GM19372 (cell line): ENCODE results near the gene UMPS.

Experiments used
- ATAC-seq: cut with Tn5 transposase; IDR thresholded peaks from one replicate; pipeline ENCODE4 v1.9.1; 2021; ENCODE audit warnings: mild to moderate bottlenecking, low read depth, moderate library complexity; ENCODE audit not compliant: unreplicated experiment

UMPS gene

GRCh38 chr3:124761935-124762660 is 31.8 kb downstream of the UMPS start:
- no peak for ATAC-seq

- no peak for ATAC-seq
These were observed 32.4 kb downstream of the UMPS start for GRCh38 chr3:124762661-124763011.

- ATAC-seq = no peak
These were observed 33.0 kb downstream of the UMPS start for GRCh38 chr3:124763206-124763605.

- no peak for ATAC-seq
These were observed 33.5 kb downstream of the UMPS start for GRCh38 chr3:124763644-124764358.

- ATAC-seq = no peak
These were observed 34.5 kb downstream of the UMPS start for GRCh38 chr3:124764746-124765145.

DNA sequence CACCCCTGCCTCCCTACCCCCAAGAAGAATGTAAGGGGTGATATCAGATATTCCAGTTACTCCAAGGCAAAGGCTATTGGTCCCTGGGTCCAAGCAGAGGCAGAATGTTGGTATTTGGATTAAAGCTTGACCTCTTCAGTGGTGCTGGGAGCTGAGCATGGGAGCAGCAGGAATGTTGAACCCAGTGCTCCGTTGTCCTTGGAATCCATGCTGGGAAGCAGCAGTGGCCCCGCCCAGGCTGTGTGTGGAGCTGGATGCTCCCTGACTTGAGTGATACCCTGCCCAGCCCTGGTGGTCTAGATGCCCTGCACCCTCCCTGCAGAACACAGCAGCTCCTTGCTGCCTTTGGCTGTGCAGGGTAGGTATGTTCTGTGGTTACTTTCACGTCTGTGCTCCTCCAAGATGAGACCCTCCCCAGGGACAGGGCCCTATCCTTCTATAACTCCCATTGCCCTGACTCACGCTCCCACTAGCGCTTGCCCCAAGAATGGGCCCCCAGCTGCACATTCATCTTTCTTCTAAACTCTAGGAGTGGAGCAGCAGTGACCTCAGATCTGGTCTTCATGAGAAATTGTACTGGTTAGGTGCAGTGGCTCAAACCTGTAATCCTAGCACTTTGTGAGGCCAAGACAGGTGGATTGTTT is 35.1 kb downstream of the UMPS start:
- no peak for ATAC-seq

DNA sequence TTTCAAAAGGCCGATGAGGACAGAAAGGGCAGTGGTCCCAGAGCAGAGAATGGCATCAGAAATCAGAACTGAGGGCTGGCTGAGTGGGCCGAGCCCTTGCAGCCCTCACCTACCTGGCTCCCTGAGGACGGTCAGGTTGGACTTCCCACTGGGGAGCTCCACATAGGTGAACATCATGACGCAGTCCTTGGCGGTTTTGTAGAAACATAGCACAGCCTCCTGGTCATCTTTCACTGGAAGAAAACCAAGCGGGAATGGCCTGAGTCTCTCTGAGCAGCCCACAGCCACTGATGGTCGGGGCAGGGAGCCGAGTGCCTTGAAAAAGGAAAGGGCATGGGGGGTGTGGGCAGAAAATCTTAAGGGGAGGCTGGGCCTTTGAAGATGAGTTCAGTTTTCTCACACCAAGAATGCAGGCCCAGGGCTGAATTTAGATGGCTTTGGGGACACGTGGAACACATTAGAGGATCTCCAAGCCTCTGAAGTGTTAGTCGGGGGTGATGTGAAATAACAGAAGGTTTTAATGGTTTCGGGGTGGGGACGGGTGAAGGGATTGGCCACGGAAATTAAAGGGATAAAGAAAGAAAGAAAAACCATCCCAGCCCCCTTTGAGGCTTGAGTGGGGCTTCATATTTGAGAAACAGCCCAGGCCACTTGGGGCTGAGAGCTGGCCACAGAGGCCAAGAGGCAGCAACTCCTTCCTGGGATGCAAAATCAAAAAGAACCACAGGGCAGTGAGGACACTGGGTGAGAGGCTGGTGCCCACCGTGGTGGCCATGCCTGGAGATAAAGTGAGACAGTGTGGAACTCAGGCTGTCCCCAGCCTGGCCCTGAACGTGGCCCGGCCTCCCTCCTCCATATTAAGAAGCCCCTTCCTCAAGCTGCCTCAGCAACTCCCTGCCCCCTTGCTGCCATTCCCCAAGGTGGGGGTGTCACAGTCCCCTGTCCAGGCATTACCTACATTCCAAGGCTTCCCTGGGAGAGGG is 36.2 kb downstream of the UMPS start:
- no peak for ATAC-seq

DNA sequence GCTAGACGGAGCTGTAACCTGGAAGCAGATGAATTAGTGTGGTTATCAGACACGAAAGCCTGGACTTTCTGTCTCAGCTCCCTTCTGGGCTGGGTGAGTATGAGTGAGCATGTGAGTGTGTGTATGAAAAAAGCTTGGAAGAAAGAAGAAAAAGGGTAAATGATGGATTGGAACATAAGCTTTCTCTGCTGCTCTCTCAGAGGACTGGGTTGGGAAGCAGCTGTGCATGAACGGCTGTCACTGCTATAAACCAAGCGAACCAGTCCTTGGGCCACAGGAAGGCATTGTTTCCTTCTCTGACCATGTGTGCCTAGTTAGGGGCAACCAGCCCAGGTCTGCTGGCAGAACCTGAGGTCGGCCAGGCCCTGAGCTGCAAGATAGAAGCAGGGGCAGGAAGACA is 37.0 kb downstream of the UMPS start:
- no peak for ATAC-seq

DNA sequence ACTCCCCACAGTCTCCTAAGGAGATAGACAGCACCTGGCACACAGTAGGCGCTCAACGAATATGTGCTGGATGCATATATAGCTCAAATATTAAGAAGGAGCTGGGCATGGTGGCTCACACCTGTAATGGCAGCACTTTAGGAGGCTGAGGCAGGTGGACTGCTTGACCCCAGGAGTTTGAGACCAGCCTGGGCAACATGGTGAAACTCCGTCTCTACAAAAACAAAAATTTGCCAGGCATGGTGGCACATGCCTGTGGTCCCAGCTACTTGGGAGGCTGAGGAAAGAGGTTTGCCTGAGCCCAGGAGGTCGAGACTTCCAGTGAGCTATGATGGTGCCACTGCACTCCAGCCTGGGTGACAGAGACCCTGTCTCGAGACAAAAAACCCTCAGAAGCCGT is 37.4 kb downstream of the UMPS start:
- no peak for ATAC-seq

- ATAC-seq = no peak
These were observed 38.6 kb downstream of the UMPS start for GRCh38 chr3:124768812-124769211.

GRCh38 chr3:124769462-124769861 is 39.2 kb downstream of the UMPS start:
- ATAC-seq = no peak

DNA sequence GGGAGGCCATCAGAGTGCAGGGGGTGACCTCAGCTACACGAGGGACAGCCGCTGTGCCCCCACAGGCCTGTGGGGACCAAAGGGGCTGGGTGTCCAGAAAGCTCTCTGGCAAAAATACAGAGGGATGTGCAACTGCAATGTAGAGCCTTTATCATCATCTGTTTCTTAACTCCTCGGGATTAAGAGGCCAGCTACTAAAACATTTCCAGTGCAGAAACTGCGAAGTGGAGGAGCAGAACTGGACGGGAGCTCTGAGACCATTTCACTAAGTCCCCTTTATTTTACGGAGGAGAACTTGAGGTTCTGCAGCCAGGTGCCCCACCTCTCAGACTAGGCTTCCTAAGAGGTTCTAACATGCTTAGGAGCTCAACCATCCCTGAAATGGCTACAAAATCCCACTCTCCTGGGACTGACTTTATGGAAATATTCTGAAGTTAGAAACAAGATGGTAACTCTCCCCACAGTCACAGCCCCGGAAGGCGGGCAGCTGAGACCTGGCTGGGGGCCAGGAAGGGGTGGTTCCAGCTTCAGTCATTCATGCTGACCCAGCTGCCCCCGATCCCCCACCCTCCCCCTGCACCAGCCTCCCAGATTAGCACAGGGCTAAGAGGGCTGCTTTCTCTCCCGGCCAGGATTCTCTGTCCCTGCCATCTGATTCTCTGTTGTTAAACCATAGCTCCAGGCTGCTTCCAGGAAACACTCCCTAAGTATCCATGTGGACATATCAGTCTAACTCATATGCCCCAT is 40.3 kb downstream of the UMPS start:
- ATAC-seq = no peak

DNA sequence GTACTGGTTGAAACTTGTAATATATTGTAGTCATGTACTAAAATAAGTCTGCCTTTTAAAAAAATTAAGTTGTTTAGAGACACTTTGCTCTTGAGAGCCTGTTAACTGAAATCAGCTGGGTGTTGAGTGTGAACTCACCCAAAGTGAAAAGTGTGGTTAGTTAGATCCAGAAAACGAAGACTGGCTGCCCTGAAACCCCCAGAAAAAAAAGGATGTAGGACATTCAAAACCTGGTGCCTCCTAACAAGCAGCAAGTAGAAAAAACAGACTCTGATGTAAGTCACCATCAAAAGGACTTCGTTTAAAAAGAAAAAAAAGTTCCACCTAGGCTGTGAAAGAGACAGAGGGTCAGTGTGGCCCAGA is 40.8 kb downstream of the UMPS start:
- no peak for ATAC-seq

- no peak for ATAC-seq
These were observed 42.0 kb downstream of the UMPS start for GRCh38 chr3:124772081-124772831.

GRCh38 chr3:124773351-124774326 is 43.4 kb downstream of the UMPS start:
- ATAC-seq = no peak

GRCh38 chr3:124774327-124774718 is 44.1 kb downstream of the UMPS start:
- ATAC-seq = no peak

GRCh38 chr3:124774841-124775402 is 44.7 kb downstream of the UMPS start:
- ATAC-seq = no peak

- no peak for ATAC-seq
These were observed 45.6 kb downstream of the UMPS start for GRCh38 chr3:124775877-124776276.
